ENCODE measurements around the gene ANKRD33B.
"Not testable (repeated sequence)": the region's sequence is repeated elsewhere in the genome, so short reads cannot be mapped to it uniquely, and the experiment has no call there.

Gene ANKRD33B

GRCh38 chr5:10626473-10627013 lies 62.7 kb downstream of the ANKRD33B start:
- ATAC-seq (ENCODE audit: low read depth) = no peak
- Mint-ChIP-seq H3K4me1 (peaks cover 45% of the 10 kb centered on the region), H3K27me3 (no peaks in the 10 kb centered on the region), H3K27ac (peak overlapping the region; percentile 87), H3K36me3 (peaks cover 10% of the 10 kb centered on the region), H3K9me3 (peaks cover 4% of the 10 kb centered on the region), H3K4me3 (no peak overlapping the region)
- DNase-seq (ENCODE audit: low spot score in 2 of 2) = no peak

GRCh38 chr5:10627160-10627701 lies 63.4 kb downstream of the ANKRD33B start:
- H3K4me3 Mint-ChIP-seq = peak overlapping the region; percentile 82
- peaks cover 8% of the 10 kb centered on the region for H3K36me3 Mint-ChIP-seq
- DNase-seq (ENCODE audit: low spot score in 2 of 2) (no peak), ATAC-seq (ENCODE audit: low read depth) (no peak)
- no peaks in the 10 kb centered on the region for H3K27me3 Mint-ChIP-seq
- peaks cover 4% of the 10 kb centered on the region for H3K9me3 Mint-ChIP-seq
- H3K4me1 Mint-ChIP-seq = peaks cover 48% of the 10 kb centered on the region
- peak overlapping the region; percentile 87 for H3K27ac Mint-ChIP-seq

- Mint-ChIP-seq H3K27ac (peak overlapping the region; percentile 46), H3K27me3 (no peaks in the 10 kb centered on the region), H3K9me3 (peaks cover 4% of the 10 kb centered on the region), H3K4me3 (no peak overlapping the region), H3K4me1 (peaks cover 55% of the 10 kb centered on the region), H3K36me3 (peaks cover 8% of the 10 kb centered on the region)
- ATAC-seq (ENCODE audit: low read depth) (no peak), DNase-seq (ENCODE audit: low spot score in 2 of 2) (no peak)
These were observed 64.7 kb downstream of the ANKRD33B start for GRCh38 chr5:10628601-10629000.

- H3K4me3 Mint-ChIP-seq = no peak overlapping the region
These were observed 65.8 kb downstream of the ANKRD33B start for GRCh38 chr5:10629682-10630081.

GRCh38 chr5:10630126-10630525 lies 66.3 kb downstream of the ANKRD33B start:
- Mint-ChIP-seq H3K9me3 (peaks cover 4% of the 10 kb centered on the region), H3K36me3 (peaks cover 6% of the 10 kb centered on the region), H3K4me3 (no peak overlapping the region), H3K27me3 (no peaks in the 10 kb centered on the region), H3K4me1 (peaks cover 65% of the 10 kb centered on the region), H3K27ac (peak overlapping the region; percentile 46)
- ATAC-seq (ENCODE audit: low read depth) (no peak), DNase-seq (ENCODE audit: low spot score in 2 of 2) (no peak)

More at GRCh38 chr5:10629682-10630081, 65.8 kb downstream of the ANKRD33B start:
- Mint-ChIP-seq H3K27ac (peak overlapping the region; percentile 46), H3K36me3 (peaks cover 6% of the 10 kb centered on the region), H3K4me1 (peaks cover 61% of the 10 kb centered on the region), H3K9me3 (peaks cover 4% of the 10 kb centered on the region), H3K27me3 (no peaks in the 10 kb centered on the region)
- DNase-seq (ENCODE audit: low spot score in 2 of 2) = no peak
- no peak for ATAC-seq (ENCODE audit: low read depth)

- H3K36me3 Mint-ChIP-seq, H3K9me3 Mint-ChIP-seq, H3K27me3 Mint-ChIP-seq: not testable (repeated sequence)
- peaks cover 69% of the 10 kb centered on the region for H3K4me1 Mint-ChIP-seq
- ATAC-seq (ENCODE audit: low read depth) (peak; percentile 12), DNase-seq (ENCODE audit: low spot score in 2 of 2) (peak in 1 of 2 donors; percentile 25)
- H3K4me3 Mint-ChIP-seq = peak overlapping the region; percentile 87
- H3K27ac Mint-ChIP-seq = peak overlapping the region; percentile 99
These were observed 66.9 kb downstream of the ANKRD33B start for GRCh38 chr5:10630744-10631143.

GRCh38 chr5:10631316-10631996 lies 67.6 kb downstream of the ANKRD33B start:
- DNase-seq (ENCODE audit: low spot score in 2 of 2) = no peak
- H3K4me1 Mint-ChIP-seq = peaks cover 73% of the 10 kb centered on the region
- H3K9me3 Mint-ChIP-seq = peaks cover 4% of the 10 kb centered on the region
- H3K27ac Mint-ChIP-seq = peak overlapping the region; percentile 99
- H3K27me3 Mint-ChIP-seq = no peaks in the 10 kb centered on the region
- peak overlapping the region; percentile 87 for H3K4me3 Mint-ChIP-seq
- H3K36me3 Mint-ChIP-seq = peaks cover 3% of the 10 kb centered on the region
- peak; percentile 5 for ATAC-seq (ENCODE audit: low read depth)

GRCh38 chr5:10632110-10632761 lies 68.4 kb downstream of the ANKRD33B start:
- peaks cover 3% of the 10 kb centered on the region for H3K36me3 Mint-ChIP-seq
- H3K27me3 Mint-ChIP-seq = no peaks in the 10 kb centered on the region
- peaks cover 4% of the 10 kb centered on the region for H3K9me3 Mint-ChIP-seq
- peak overlapping the region; percentile 87 for H3K4me3 Mint-ChIP-seq
- ATAC-seq (ENCODE audit: low read depth) (peak; percentile 53), DNase-seq (ENCODE audit: low spot score in 2 of 2) (peak; percentile 61 to 70)
- peak overlapping the region; percentile 99 for H3K27ac Mint-ChIP-seq
- H3K4me1 Mint-ChIP-seq = peaks cover 69% of the 10 kb centered on the region

- H3K4me3 Mint-ChIP-seq = peak overlapping the region; percentile 85
- H3K27ac Mint-ChIP-seq = peak overlapping the region; percentile 99
- peaks cover 8% of the 10 kb centered on the region for H3K9me3 Mint-ChIP-seq
These were observed 69.6 kb downstream of the ANKRD33B start for GRCh38 chr5:10633271-10634049.

GRCh38 chr5:10634050-10634449 lies 70.2 kb downstream of the ANKRD33B start:
- H3K36me3 Mint-ChIP-seq = peaks cover 14% of the 10 kb centered on the region
- H3K4me3 Mint-ChIP-seq = peak overlapping the region; percentile 85
- DNase-seq (ENCODE audit: low spot score in 2 of 2) (peak in 1 of 2 donors; percentile 51), ATAC-seq (ENCODE audit: low read depth) (peak; percentile 48)
- peaks cover 11% of the 10 kb centered on the region for H3K9me3 Mint-ChIP-seq
- peaks cover 59% of the 10 kb centered on the region for H3K4me1 Mint-ChIP-seq
- peak overlapping the region; percentile 99 for H3K27ac Mint-ChIP-seq
- H3K27me3 Mint-ChIP-seq = no peaks in the 10 kb centered on the region

More at GRCh38 chr5:10633271-10634049, 69.6 kb downstream of the ANKRD33B start:
- Mint-ChIP-seq H3K4me1 (peaks cover 61% of the 10 kb centered on the region), H3K27me3 (no peaks in the 10 kb centered on the region), H3K36me3 (peaks cover 11% of the 10 kb centered on the region)
- no peak for ATAC-seq (ENCODE audit: low read depth)
- DNase-seq (ENCODE audit: low spot score in 2 of 2) = no peak

GRCh38 chr5:10634562-10634961 lies 70.7 kb downstream of the ANKRD33B start:
- no peak for DNase-seq (ENCODE audit: low spot score in 2 of 2)
- Mint-ChIP-seq H3K4me3 (peak overlapping the region; percentile 80), H3K36me3 (peaks cover 12% of the 10 kb centered on the region), H3K27ac (peak overlapping the region; percentile 99), H3K27me3 (no peaks in the 10 kb centered on the region), H3K9me3 (peaks cover 9% of the 10 kb centered on the region), H3K4me1 (peaks cover 55% of the 10 kb centered on the region)
- ATAC-seq (ENCODE audit: low read depth) = no peak

- peak overlapping the region; percentile 80 for H3K4me3 Mint-ChIP-seq
- ATAC-seq (ENCODE audit: low read depth) (peak; percentile 49), DNase-seq (ENCODE audit: low spot score in 2 of 2) (peak in 1 of 2 donors; percentile 54)
- peaks cover 15% of the 10 kb centered on the region for H3K36me3 Mint-ChIP-seq
- H3K27ac Mint-ChIP-seq = peak overlapping the region; percentile 99
- H3K27me3 Mint-ChIP-seq = no peaks in the 10 kb centered on the region
- H3K9me3 Mint-ChIP-seq = peaks cover 7% of the 10 kb centered on the region
- peaks cover 51% of the 10 kb centered on the region for H3K4me1 Mint-ChIP-seq
These were observed 71.5 kb downstream of the ANKRD33B start for GRCh38 chr5:10635257-10635866.

- Mint-ChIP-seq H3K4me3 (peak overlapping the region; percentile 80), H3K27me3 (no peaks in the 10 kb centered on the region), H3K9me3 (peaks cover 7% of the 10 kb centered on the region), H3K27ac (peak overlapping the region; percentile 99), H3K4me1 (peaks cover 46% of the 10 kb centered on the region), H3K36me3 (peaks cover 20% of the 10 kb centered on the region)
- DNase-seq (ENCODE audit: low spot score in 2 of 2) = peak in 1 of 2 donors; percentile 24
- ATAC-seq (ENCODE audit: low read depth) = peak; percentile 7
These were observed 72.0 kb downstream of the ANKRD33B start for GRCh38 chr5:10635867-10636350.

Data from memory B cell (primary cell).